NCI-H1417 (cell line): ENCODE measurements around the gene ST6GALNAC3.
"Not testable (repeated sequence)": the region's sequence is repeated elsewhere in the genome, so short reads cannot be mapped to it uniquely, and the experiment has no call there.

Experiments used
- DNase-seq, 3 experiments: peaks; one replicate each; lab custom pipeline; 2025; lab: John Stamatoyannopoulos, UW

ST6GALNAC3 gene

GRCh38 chr1:76073481-76073880, 1.1 kb upstream of the ST6GALNAC3 start:
- no peak for DNase-seq

GRCh38 chr1:76075188-76075489, 593 bp downstream of the ST6GALNAC3 start:
- DNase-seq: no peak

- no peak for DNase-seq
Measured at GRCh38 chr1:76075877-76076276, 1.3 kb downstream of the ST6GALNAC3 start.

- peak in 2 of 3 experiments; percentile 53 to 81 for DNase-seq
Measured at GRCh38 chr1:76079475-76080227, 5.1 kb downstream of the ST6GALNAC3 start.

GRCh38 chr1:76080552-76081079, 6.1 kb downstream of the ST6GALNAC3 start:
- peak in 2 of 3 experiments; percentile 24 to 47 for DNase-seq

GRCh38 chr1:76082062-76082461, 7.5 kb downstream of the ST6GALNAC3 start:
- DNase-seq: peak in 1 of 3 experiments; percentile 30

GRCh38 chr1:76083189-76083588, 8.6 kb downstream of the ST6GALNAC3 start:
- no peak for DNase-seq

GRCh38 chr1:76084029-76084627, 9.6 kb downstream of the ST6GALNAC3 start:
- no peak for DNase-seq

- DNase-seq: no peak
Measured at GRCh38 chr1:76084685-76085084, 10.1 kb downstream of the ST6GALNAC3 start.

- DNase-seq: no peak
Measured at GRCh38 chr1:76086109-76086508, 11.6 kb downstream of the ST6GALNAC3 start.

GRCh38 chr1:76086597-76086996, 12.1 kb downstream of the ST6GALNAC3 start:
- DNase-seq: no peak

- DNase-seq: no peak
Measured at GRCh38 chr1:76090283-76091203, 16.0 kb downstream of the ST6GALNAC3 start.

- no peak for DNase-seq
Measured at GRCh38 chr1:76092812-76093211, 18.3 kb downstream of the ST6GALNAC3 start.

- DNase-seq: no peak
Measured at GRCh38 chr1:76093522-76094312, 19.2 kb downstream of the ST6GALNAC3 start.

- peak in 2 of 3 experiments; percentile 44 to 69 for DNase-seq
Measured at GRCh38 chr1:76095802-76096201, 21.3 kb downstream of the ST6GALNAC3 start.

- DNase-seq: not testable (repeated sequence)
Measured at GRCh38 chr1:76097064-76097463, 22.5 kb downstream of the ST6GALNAC3 start.

GRCh38 chr1:76098845-76099244, 24.3 kb downstream of the ST6GALNAC3 start:
- no peak for DNase-seq

GRCh38 chr1:76101548-76101947, 27.0 kb downstream of the ST6GALNAC3 start:
- no peak for DNase-seq

- no peak for DNase-seq
Measured at GRCh38 chr1:76102046-76102445, 27.5 kb downstream of the ST6GALNAC3 start.

GRCh38 chr1:76103034-76103433, 28.5 kb downstream of the ST6GALNAC3 start:
- DNase-seq: no peak

- peak in 1 of 3 experiments; percentile 7 for DNase-seq
Measured at GRCh38 chr1:76105372-76105771, 30.8 kb downstream of the ST6GALNAC3 start.

GRCh38 chr1:76106251-76106650, 31.7 kb downstream of the ST6GALNAC3 start:
- no peak for DNase-seq
